Activated B cell treated with CpG ODN at 0.5 μM for 24 hours (primary cell): ENCODE measurements around the gene ADAM22. TPM values are rescaled to one million over a fixed set of nuclear protein-coding genes. Genes with fewer than 3 reads are reported as not detected.

Experiments
- ATAC-seq: fragments of 200-7000 bp; cut with Tn5 transposase; one replicate; pipeline ENCODE4 v1.10.0; 2021; ENCODE audit warnings: low read depth, mild to moderate bottlenecking, moderate library complexity
- CTCF ChIA-PET: fragments of 350-600 bp; sonication (Branson Sonifier 250); formaldehyde crosslinking; loops from one replicate; lab custom pipeline; 2021; ENCODE audit warnings: antibody characterized with exemption; lab: Charles Lee
- POLR2A ChIA-PET: fragments of 350-600 bp; sonication (Branson Sonifier 250); formaldehyde crosslinking; loops from one replicate; lab custom pipeline; 2021; ENCODE audit warnings: antibody characterized with exemption; lab: Charles Lee
- DNase-seq: peaks from one replicate; pipeline ENCODE4 v3.0.0; 2022
- H3K27ac Mint-ChIP-seq: one replicate; pipeline ENCODE4 v1.8.0; 2020; ENCODE audit warnings: mixed read lengths
- H3K27me3 Mint-ChIP-seq: one replicate; pipeline ENCODE4 v1.8.0; 2021; ENCODE audit warnings: mixed read lengths
- H3K36me3 Mint-ChIP-seq: one replicate; pipeline ENCODE4 v1.8.0; 2021; ENCODE audit warnings: low read depth, mixed read lengths
- H3K4me1 Mint-ChIP-seq: one replicate; pipeline ENCODE4 v1.8.0; 2021; ENCODE audit warnings: mixed read lengths
- H3K4me3 Mint-ChIP-seq: one replicate; pipeline ENCODE4 v1.8.0; 2020; ENCODE audit warnings: mild to moderate bottlenecking, mixed read lengths
- H3K9me3 Mint-ChIP-seq: one replicate; pipeline ENCODE4 v1.8.0; 2020; ENCODE audit warnings: mixed read lengths
- intact Hi-C: fragments of 100-400 bp; cut with micrococcal nuclease; formaldehyde crosslinking; loops from one replicate; pipeline ENCODE4 v1.15.1; 2024
- total RNA-seq: library from RNA; stranded (reverse); gene quantifications from 2 replicates; pipeline ENCODE4 v1.2.3, GENCODE V29; 2022
- TF ChIP-seq, protein P1 (sequence below): fragments of 200-600 bp; IDR thresholded peaks from one replicate; pipeline ENCODE4 v1.8.0; 2022; ENCODE audit warnings: antibody characterized with exemption, mild to moderate bottlenecking

The ADAM22 gene
- total RNA-seq, 1 donor from 2014 or later: 0.71 TPM

DNA sequence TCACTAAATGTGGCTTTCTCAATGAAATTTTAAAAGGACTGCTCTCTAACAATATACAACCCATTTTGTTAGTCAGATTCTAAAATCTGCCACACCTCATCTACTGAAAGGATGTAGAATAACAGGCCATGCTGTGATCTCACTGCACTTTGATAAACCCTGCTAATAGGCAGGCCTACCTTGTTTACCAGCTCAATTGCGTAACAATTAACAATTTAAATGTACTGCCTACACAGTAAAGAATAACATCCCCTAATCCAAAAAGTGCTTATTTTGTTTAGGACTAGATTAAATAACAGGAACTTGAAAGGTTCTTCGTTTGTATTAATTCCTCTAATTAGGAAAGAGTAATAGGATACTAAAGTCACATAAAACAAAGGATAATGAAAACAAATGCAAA, 281.2 kb downstream of the ADAM22 start:
- ATAC-seq: no peak
- Mint-ChIP-seq H3K4me3 (no peak overlapping the region), H3K27ac (no peak overlapping the region), H3K4me1 (peaks cover 18% of the 10 kb centered on the region), H3K27me3 (no peaks in the 10 kb centered on the region), H3K9me3 (no peaks in the 10 kb centered on the region), H3K36me3 (peaks cover 55% of the 10 kb centered on the region)
- intact Hi-C loops: loop anchor here (5.0 kb wide), 2 partner anchors 588 to 1063 kb away; partner anchors contain the start of genes DMTF1 and RUNDC3B
- ChIA-PET POLR2A (no interaction called here), CTCF (no interaction called here)
- DNase-seq: no peak
- TF ChIP-seq, protein P1, sequence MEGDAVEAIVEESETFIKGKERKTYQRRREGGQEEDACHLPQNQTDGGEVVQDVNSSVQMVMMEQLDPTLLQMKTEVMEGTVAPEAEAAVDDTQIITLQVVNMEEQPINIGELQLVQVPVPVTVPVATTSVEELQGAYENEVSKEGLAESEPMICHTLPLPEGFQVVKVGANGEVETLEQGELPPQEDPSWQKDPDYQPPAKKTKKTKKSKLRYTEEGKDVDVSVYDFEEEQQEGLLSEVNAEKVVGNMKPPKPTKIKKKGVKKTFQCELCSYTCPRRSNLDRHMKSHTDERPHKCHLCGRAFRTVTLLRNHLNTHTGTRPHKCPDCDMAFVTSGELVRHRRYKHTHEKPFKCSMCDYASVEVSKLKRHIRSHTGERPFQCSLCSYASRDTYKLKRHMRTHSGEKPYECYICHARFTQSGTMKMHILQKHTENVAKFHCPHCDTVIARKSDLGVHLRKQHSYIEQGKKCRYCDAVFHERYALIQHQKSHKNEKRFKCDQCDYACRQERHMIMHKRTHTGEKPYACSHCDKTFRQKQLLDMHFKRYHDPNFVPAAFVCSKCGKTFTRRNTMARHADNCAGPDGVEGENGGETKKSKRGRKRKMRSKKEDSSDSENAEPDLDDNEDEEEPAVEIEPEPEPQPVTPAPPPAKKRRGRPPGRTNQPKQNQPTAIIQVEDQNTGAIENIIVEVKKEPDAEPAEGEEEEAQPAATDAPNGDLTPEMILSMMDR: no peak

GRCh38 chr7:88216276-88216675, 282.2 kb downstream of the ADAM22 start:
- CTCF ChIA-PET: no interaction called here
- TF ChIP-seq, protein P1: no peak
- no peaks in the 10 kb centered on the region for H3K9me3 Mint-ChIP-seq
- ATAC-seq (no peak), DNase-seq (no peak)
- H3K27ac Mint-ChIP-seq: no peak overlapping the region
- POLR2A ChIA-PET: no interaction called here
- intact Hi-C loops: loop anchor here (5.0 kb wide), 2 partner anchors 589 to 1064 kb away; partner anchors contain the start of genes DMTF1 and RUNDC3B
- H3K36me3 Mint-ChIP-seq: peaks cover 50% of the 10 kb centered on the region
- H3K4me1 Mint-ChIP-seq: peaks cover 25% of the 10 kb centered on the region
- no peak overlapping the region for H3K4me3 Mint-ChIP-seq
- no peaks in the 10 kb centered on the region for H3K27me3 Mint-ChIP-seq

GRCh38 chr7:88217675-88218428, 283.8 kb downstream of the ADAM22 start:
- peak; percentile 32 for ATAC-seq
- intact Hi-C loops: loop anchor here (2.0 to 5.0 kb wide), 4 partner anchors 591 to 1066 kb away; partner anchors contain the start of genes ABCB4, CROT, DMTF1 and RUNDC3B
- Mint-ChIP-seq H3K4me1 (peaks cover 25% of the 10 kb centered on the region), H3K9me3 (no peaks in the 10 kb centered on the region), H3K36me3 (peaks cover 43% of the 10 kb centered on the region), H3K4me3 (peak overlapping the region; percentile 95), H3K27ac (peak overlapping the region; percentile 83), H3K27me3 (no peaks in the 10 kb centered on the region)
- no peak for DNase-seq
- ChIA-PET POLR2A (interaction anchor here (1.3 kb wide), 1 partner anchor 342 kb away, joined by 4 read pairs; the partner anchor contains the start of genes DBF4 and SLC25A40), CTCF (no interaction called here)
- TF ChIP-seq, protein P1: no peak

DNA sequence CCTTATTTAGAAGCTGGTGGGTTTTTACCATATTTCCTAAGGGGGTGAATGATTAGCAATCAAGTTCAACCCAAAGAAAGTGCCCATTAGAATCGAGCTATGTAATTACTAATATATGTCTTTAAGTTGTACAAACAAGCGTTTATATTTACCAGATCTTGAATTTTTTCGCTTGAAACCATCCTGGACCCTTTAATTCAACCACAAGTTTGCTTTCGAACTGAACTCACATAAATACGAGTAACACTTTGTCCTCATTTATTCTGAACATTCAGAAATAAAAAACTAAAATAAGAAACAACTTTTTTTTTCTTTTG, 284.3 kb downstream of the ADAM22 start:
- no peak for ATAC-seq
- CTCF ChIA-PET: no interaction called here
- DNase-seq: no peak
- Mint-ChIP-seq H3K9me3 (no peaks in the 10 kb centered on the region), H3K27ac (peak overlapping the region; percentile 83), H3K4me3 (peak overlapping the region; percentile 95), H3K27me3 (no peaks in the 10 kb centered on the region), H3K4me1 (peaks cover 25% of the 10 kb centered on the region), H3K36me3 (peaks cover 37% of the 10 kb centered on the region)
- intact Hi-C loops: loop anchor here (2.0 to 5.0 kb wide), 4 partner anchors 591 to 1066 kb away; partner anchors contain the start of genes ABCB4, CROT, DMTF1 and RUNDC3B
- TF ChIP-seq, protein P1: no peak
- POLR2A ChIA-PET: interaction anchor here (1.3 kb wide), 1 partner anchor 342 kb away, joined by 4 read pairs; the partner anchor contains the start of genes DBF4 and SLC25A40
